GM23338 (cell line): ENCODE results near the gene DPP10. TPM values are rescaled to one million over a fixed set of nuclear protein-coding genes. Genes with fewer than 3 reads are reported as not detected.
A peak's percentile ranks its signal among the peaks of the same experiment; 100 is the strongest.

ENCODE experiments used
- ATAC-seq: fragments of 200-7000 bp; cut with Tn5 transposase; 3 replicates; pipeline ENCODE4 v1.9.1; 2020
- DNase-seq: peaks from one replicate; pipeline ENCODE4 v3.0.0-alpha.2; 2015; ENCODE audit warnings: low spot score
- H2AFZ ChIP-seq: fragments of 200-600 bp; sonication (generic); 2 replicates; pipeline ENCODE4 v1.8.0; 2016; ENCODE audit warnings: antibody characterized with exemption, mild to moderate bottlenecking, moderate library complexity
- H3F3A ChIP-seq: fragments of 200-600 bp; sonication (generic); replicated peaks from 2 replicates; pipeline ENCODE4 v1.8.0; 2017; ENCODE audit warnings: antibody characterized with exemption, mixed run types, low read depth
- H3K27ac ChIP-seq: fragments of 200-600 bp; sonication (generic); 2 replicates; pipeline ENCODE4 v1.6.1; 2016; ENCODE audit warnings: low read depth
- H3K27me3 ChIP-seq: fragments of 200-600 bp; sonication (generic); 2 replicates; pipeline ENCODE4 v1.8.0; 2016; ENCODE audit warnings: mild to moderate bottlenecking, mixed run types, moderate library complexity; ENCODE audit not compliant: insufficient read depth
- H3K36me3 ChIP-seq: fragments of 200-600 bp; sonication (generic); 2 replicates; pipeline ENCODE4 v1.8.0; 2016; ENCODE audit warnings: mild to moderate bottlenecking; ENCODE audit not compliant: insufficient read depth
- H3K4me1 ChIP-seq: fragments of 200-600 bp; sonication (generic); 2 replicates; pipeline ENCODE4 v1.8.0; 2016; ENCODE audit warnings: mild to moderate bottlenecking, moderate library complexity; ENCODE audit not compliant: insufficient read depth
- H3K4me2 ChIP-seq: fragments of 200-600 bp; sonication (generic); 2 replicates; pipeline ENCODE4 v1.7.1; 2017; ENCODE audit warnings: mixed run types
- H3K4me3 ChIP-seq: fragments of 200-600 bp; sonication (generic); 2 replicates; pipeline ENCODE4 v1.6.1; 2016; ENCODE audit warnings: mixed run types
- H3K79me2 ChIP-seq: fragments of 200-600 bp; sonication (generic); replicated peaks from 2 replicates; pipeline ENCODE4 v1.8.0; 2017; ENCODE audit warnings: mild to moderate bottlenecking; ENCODE audit not compliant: insufficient read depth
- H3K9me2 ChIP-seq: fragments of 200-600 bp; sonication (generic); 2 replicates; pipeline ENCODE4 v1.8.0; 2017; ENCODE audit not compliant: insufficient read depth
- H4K20me1 ChIP-seq: fragments of 200-600 bp; sonication (generic); replicated peaks from 2 replicates; pipeline ENCODE4 v1.8.0; 2017; ENCODE audit warnings: mild to moderate bottlenecking; ENCODE audit not compliant: insufficient read depth
- H3K27ac Mint-ChIP-seq: 2 replicates; pipeline ENCODE4 v1.8.0; 2020; ENCODE audit warnings: inconsistent platforms, mild to moderate bottlenecking, moderate library complexity, mixed read lengths
- H3K27me3 Mint-ChIP-seq: 3 replicates; pipeline ENCODE4 v1.8.0; 2022; ENCODE audit warnings: low read depth, mild to moderate bottlenecking, moderate library complexity, mixed read lengths, inconsistent platforms; ENCODE audit not compliant: insufficient read depth, poor library complexity
- H3K36me3 Mint-ChIP-seq: 3 replicates; pipeline ENCODE4 v1.8.0; 2021; ENCODE audit warnings: low read depth, mild to moderate bottlenecking, inconsistent platforms, moderate library complexity, mixed read lengths
- H3K4me1 Mint-ChIP-seq: 3 replicates; pipeline ENCODE4 v1.8.0; 2020; ENCODE audit warnings: mild to moderate bottlenecking, inconsistent platforms, mixed read lengths
- H3K4me3 Mint-ChIP-seq: 3 replicates; pipeline ENCODE4 v1.8.0; 2021; ENCODE audit warnings: moderate library complexity, mild to moderate bottlenecking, inconsistent platforms, mixed read lengths
- H3K9me3 Mint-ChIP-seq: 3 replicates; pipeline ENCODE4 v1.8.0; 2020; ENCODE audit warnings: moderate library complexity, mild to moderate bottlenecking, inconsistent platforms, mixed read lengths
- EZH2 ChIP-seq: fragments of 200-600 bp; sonication (generic); IDR thresholded peaks from one replicate; pipeline ENCODE4 v1.8.0; 2017; ENCODE audit warnings: antibody characterized with exemption, mild to moderate bottlenecking, low read depth; ENCODE audit not compliant: unreplicated experiment
- EZH2phosphoT487 ChIP-seq: fragments of 200-600 bp; sonication (generic); IDR thresholded peaks from one replicate; pipeline ENCODE4 v1.8.1; 2018; ENCODE audit warnings: antibody characterized with exemption; ENCODE audit not compliant: unreplicated experiment
- NANOG ChIP-seq: IDR thresholded peaks from 2 replicates; pipeline ENCODE4 v1.6.1; 2016; ENCODE audit warnings: antibody characterized with exemption, borderline replicate concordance
- STAT1 ChIP-seq: IDR thresholded peaks from one replicate; pipeline ENCODE4 v1.6.1; 2016; ENCODE audit warnings: antibody characterized with exemption; ENCODE audit not compliant: unreplicated experiment
- polyA plus RNA-seq: library from polyadenylated mRNA; unstranded; fragments of >200 nt; fragmentation: Nextera tagmentation; extraction: Ambion mirVana; gene quantifications from 2 replicates; pipeline ENCODE4 v1.2.1, GENCODE V29; 2016
- total RNA-seq: library from RNA; depleted of rRNA; stranded (reverse); fragments of >200 nt; shearing (Covaris generic); gene quantifications from 2 replicates; pipeline ENCODE4 v1.2.3, GENCODE V29; 2014
- TF ChIP-seq, protein P1 (sequence below), 2 experiments: fragments of 200-600 bp in 1 of 2; sonication (generic) in 1 of 2; conservative IDR thresholded peaks; 2 replicates each; pipeline versions ENCODE4 v1.5.1 to v1.6.1; 2016 to 2017; ENCODE audit warnings: antibody characterized with exemption in 2 of 2, low read depth in 2 of 2, mild to moderate bottlenecking in 2 of 2, moderate library complexity in 1 of 2
- TF ChIP-seq, protein P2 (sequence below): fragments of 250-450 bp; sonication (Bioruptor Pico); IDR thresholded peaks from 2 replicates; pipeline ENCODE4 v1.5.0; 2020; ENCODE audit warnings: mild to moderate bottlenecking, moderate library complexity
- TF ChIP-seq, protein P3 (sequence below): IDR thresholded peaks from one replicate; pipeline ENCODE4 v1.6.1; 2018; ENCODE audit warnings: antibody characterized with exemption; ENCODE audit not compliant: unreplicated experiment

The DPP10 gene
- total and polyA plus RNA-seq, 2 experiments from 2014 or later: 3.6 to 14.8 TPM

GRCh38 chr2:114534116-114535084 is 92.0 kb downstream of the DPP10 start:
- peaks cover 3% of the 10 kb centered on the region; the same call in 1 of the 3 replicates for H3K9me3 Mint-ChIP-seq
- no peaks in the 10 kb centered on the region for H3K4me1 ChIP-seq
- H3K36me3 ChIP-seq: no peaks in the 10 kb centered on the region
- H3K27me3 Mint-ChIP-seq: no peaks in the 10 kb centered on the region
- H3K27ac Mint-ChIP-seq: no peak overlapping the region
- no peak overlapping the region for H2AFZ ChIP-seq
- no peaks in the 10 kb centered on the region for H4K20me1 ChIP-seq
- H3K9me2 ChIP-seq: no peaks in the 10 kb centered on the region
- no peaks in the 10 kb centered on the region for H3K79me2 ChIP-seq
- no peak overlapping the region for H3K27ac ChIP-seq
- H3K27me3 ChIP-seq: no peaks in the 10 kb centered on the region
- H3F3A ChIP-seq: no peaks in the 10 kb centered on the region
- H3K4me2 ChIP-seq: no peak overlapping the region
- no peak for ATAC-seq
- no peak overlapping the region for H3K4me3 ChIP-seq
- DNase-seq: no peak
- H3K4me1 Mint-ChIP-seq: peaks cover 4% of the 10 kb centered on the region; the same call in 1 of the 3 replicates
- H3K4me3 Mint-ChIP-seq: no peak overlapping the region
- H3K36me3 Mint-ChIP-seq: no peaks in the 10 kb centered on the region
- TF ChIP-seq, protein P1, sequence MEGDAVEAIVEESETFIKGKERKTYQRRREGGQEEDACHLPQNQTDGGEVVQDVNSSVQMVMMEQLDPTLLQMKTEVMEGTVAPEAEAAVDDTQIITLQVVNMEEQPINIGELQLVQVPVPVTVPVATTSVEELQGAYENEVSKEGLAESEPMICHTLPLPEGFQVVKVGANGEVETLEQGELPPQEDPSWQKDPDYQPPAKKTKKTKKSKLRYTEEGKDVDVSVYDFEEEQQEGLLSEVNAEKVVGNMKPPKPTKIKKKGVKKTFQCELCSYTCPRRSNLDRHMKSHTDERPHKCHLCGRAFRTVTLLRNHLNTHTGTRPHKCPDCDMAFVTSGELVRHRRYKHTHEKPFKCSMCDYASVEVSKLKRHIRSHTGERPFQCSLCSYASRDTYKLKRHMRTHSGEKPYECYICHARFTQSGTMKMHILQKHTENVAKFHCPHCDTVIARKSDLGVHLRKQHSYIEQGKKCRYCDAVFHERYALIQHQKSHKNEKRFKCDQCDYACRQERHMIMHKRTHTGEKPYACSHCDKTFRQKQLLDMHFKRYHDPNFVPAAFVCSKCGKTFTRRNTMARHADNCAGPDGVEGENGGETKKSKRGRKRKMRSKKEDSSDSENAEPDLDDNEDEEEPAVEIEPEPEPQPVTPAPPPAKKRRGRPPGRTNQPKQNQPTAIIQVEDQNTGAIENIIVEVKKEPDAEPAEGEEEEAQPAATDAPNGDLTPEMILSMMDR (conservative IDR thresholded peaks at IDR 0.05; ENCODE audit: low read depth in 2 of 2): peak; percentile 32 to 41; a peak in 3 of 4 replicates
- TF ChIP-seq EZH2phosphoT487: no peak
- no peak for TF ChIP-seq EZH2

DNA sequence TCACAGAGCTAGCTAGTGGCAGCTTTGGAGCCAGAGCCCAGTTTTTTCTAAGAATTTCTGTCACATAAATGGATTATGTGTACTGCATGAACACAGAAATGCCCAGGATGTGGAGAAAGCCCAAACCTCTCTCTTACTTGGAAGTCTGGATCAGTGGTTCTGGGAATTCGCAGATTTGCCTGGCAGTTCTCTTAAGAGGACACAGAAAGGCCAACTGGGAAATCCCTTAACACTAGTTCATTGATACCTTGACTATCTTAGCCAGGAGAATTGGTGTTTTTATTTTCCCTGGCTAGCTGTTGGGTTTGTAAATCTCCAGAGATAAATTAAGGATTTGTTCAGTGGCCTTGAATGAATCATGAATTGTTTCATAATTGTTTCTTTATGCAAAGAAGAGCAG is 95.3 kb downstream of the DPP10 start:
- no peak for DNase-seq
- no peaks in the 10 kb centered on the region for H3K36me3 Mint-ChIP-seq
- Histone ChIP-seq H3K9me2 (no peaks in the 10 kb centered on the region), H3K4me3 (no peak overlapping the region), H2AFZ (no peak overlapping the region), H3K4me2 (no peak overlapping the region), H3K36me3 (no peaks in the 10 kb centered on the region), H3F3A (no peaks in the 10 kb centered on the region), H3K4me1 (no peaks in the 10 kb centered on the region), H4K20me1 (no peaks in the 10 kb centered on the region), H3K27ac (no peak overlapping the region), H3K27me3 (no peaks in the 10 kb centered on the region), H3K79me2 (no peaks in the 10 kb centered on the region)
- ATAC-seq: no peak
- peaks cover 4% of the 10 kb centered on the region; the same call in 1 of the 3 replicates for H3K4me1 Mint-ChIP-seq
- H3K27ac Mint-ChIP-seq: no peak overlapping the region
- no peaks in the 10 kb centered on the region for H3K27me3 Mint-ChIP-seq
- no peak overlapping the region for H3K4me3 Mint-ChIP-seq
- H3K9me3 Mint-ChIP-seq: peaks cover 2% of the 10 kb centered on the region; the same call in 1 of the 3 replicates
- TF ChIP-seq EZH2 (no peak), NANOG (no peak), EZH2phosphoT487 (no peak), STAT1 (no peak)
- TF ChIP-seq, protein P2, sequence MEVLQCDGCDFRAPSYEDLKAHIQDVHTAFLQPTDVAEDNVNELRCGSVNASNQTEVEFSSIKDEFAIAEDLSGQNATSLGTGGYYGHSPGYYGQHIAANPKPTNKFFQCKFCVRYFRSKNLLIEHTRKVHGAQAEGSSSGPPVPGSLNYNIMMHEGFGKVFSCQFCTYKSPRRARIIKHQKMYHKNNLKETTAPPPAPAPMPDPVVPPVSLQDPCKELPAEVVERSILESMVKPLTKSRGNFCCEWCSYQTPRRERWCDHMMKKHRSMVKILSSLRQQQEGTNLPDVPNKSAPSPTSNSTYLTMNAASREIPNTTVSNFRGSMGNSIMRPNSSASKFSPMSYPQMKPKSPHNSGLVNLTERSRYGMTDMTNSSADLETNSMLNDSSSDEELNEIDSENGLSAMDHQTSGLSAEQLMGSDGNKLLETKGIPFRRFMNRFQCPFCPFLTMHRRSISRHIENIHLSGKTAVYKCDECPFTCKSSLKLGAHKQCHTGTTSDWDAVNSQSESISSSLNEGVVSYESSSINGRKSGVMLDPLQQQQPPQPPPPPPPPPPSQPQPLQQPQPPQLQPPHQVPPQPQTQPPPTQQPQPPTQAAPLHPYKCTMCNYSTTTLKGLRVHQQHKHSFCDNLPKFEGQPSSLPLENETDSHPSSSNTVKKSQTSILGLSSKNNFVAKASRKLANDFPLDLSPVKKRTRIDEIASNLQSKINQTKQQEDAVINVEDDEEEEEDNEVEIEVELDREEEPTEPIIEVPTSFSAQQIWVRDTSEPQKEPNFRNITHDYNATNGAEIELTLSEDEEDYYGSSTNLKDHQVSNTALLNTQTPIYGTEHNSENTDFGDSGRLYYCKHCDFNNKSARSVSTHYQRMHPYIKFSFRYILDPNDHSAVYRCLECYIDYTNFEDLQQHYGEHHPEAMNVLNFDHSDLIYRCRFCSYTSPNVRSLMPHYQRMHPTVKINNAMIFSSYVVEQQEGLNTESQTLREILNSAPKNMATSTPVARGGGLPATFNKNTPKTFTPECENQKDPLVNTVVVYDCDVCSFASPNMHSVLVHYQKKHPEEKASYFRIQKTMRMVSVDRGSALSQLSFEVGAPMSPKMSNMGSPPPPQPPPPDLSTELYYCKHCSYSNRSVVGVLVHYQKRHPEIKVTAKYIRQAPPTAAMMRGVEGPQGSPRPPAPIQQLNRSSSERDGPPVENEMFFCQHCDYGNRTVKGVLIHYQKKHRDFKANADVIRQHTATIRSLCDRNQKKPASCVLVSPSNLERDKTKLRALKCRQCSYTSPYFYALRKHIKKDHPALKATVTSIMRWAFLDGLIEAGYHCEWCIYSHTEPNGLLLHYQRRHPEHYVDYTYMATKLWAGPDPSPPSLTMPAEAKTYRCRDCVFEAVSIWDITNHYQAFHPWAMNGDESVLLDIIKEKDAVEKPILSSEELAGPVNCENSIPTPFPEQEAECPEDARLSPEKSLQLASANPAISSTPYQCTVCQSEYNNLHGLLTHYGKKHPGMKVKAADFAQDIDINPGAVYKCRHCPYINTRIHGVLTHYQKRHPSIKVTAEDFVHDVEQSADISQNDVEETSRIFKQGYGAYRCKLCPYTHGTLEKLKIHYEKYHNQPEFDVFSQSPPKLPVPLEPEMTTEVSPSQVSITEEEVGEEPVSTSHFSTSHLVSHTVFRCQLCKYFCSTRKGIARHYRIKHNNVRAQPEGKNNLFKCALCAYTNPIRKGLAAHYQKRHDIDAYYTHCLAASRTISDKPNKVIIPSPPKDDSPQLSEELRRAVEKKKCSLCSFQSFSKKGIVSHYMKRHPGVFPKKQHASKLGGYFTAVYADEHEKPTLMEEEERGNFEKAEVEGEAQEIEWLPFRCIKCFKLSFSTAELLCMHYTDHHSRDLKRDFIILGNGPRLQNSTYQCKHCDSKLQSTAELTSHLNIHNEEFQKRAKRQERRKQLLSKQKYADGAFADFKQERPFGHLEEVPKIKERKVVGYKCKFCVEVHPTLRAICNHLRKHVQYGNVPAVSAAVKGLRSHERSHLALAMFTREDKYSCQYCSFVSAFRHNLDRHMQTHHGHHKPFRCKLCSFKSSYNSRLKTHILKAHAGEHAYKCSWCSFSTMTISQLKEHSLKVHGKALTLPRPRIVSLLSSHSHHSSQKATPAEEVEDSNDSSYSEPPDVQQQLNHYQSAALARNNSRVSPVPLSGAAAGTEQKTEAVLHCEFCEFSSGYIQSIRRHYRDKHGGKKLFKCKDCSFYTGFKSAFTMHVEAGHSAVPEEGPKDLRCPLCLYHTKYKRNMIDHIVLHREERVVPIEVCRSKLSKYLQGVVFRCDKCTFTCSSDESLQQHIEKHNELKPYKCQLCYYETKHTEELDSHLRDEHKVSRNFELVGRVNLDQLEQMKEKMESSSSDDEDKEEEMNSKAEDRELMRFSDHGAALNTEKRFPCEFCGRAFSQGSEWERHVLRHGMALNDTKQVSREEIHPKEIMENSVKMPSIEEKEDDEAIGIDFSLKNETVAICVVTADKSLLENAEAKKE: no peak
- TF ChIP-seq, protein P3, sequence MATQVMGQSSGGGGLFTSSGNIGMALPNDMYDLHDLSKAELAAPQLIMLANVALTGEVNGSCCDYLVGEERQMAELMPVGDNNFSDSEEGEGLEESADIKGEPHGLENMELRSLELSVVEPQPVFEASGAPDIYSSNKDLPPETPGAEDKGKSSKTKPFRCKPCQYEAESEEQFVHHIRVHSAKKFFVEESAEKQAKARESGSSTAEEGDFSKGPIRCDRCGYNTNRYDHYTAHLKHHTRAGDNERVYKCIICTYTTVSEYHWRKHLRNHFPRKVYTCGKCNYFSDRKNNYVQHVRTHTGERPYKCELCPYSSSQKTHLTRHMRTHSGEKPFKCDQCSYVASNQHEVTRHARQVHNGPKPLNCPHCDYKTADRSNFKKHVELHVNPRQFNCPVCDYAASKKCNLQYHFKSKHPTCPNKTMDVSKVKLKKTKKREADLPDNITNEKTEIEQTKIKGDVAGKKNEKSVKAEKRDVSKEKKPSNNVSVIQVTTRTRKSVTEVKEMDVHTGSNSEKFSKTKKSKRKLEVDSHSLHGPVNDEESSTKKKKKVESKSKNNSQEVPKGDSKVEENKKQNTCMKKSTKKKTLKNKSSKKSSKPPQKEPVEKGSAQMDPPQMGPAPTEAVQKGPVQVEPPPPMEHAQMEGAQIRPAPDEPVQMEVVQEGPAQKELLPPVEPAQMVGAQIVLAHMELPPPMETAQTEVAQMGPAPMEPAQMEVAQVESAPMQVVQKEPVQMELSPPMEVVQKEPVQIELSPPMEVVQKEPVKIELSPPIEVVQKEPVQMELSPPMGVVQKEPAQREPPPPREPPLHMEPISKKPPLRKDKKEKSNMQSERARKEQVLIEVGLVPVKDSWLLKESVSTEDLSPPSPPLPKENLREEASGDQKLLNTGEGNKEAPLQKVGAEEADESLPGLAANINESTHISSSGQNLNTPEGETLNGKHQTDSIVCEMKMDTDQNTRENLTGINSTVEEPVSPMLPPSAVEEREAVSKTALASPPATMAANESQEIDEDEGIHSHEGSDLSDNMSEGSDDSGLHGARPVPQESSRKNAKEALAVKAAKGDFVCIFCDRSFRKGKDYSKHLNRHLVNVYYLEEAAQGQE: no peak
